Panc1 (cell line): ENCODE data around the gene SUSD4. TPM values are rescaled to one million over a fixed set of nuclear protein-coding genes. Genes with fewer than 3 reads are reported as not detected.

ENCODE experiments used
- ATAC-seq: fragments of 200-7000 bp; cut with Tn5 transposase; 2 replicates; pipeline ENCODE4 v1.9.1; 2020; ENCODE audit warnings: mild to moderate bottlenecking, moderate library complexity
- BruUV-seq: library from RNA; stranded (reverse); fragments of 400-500 nt; replicated peaks from 2 replicates; lab custom pipeline; 2021; lab: Mats Ljungman, UMichigan
- CTCF ChIA-PET: fragments of 300-600 bp; sonication (Branson Sonifier 250); formaldehyde crosslinking; loops from one replicate; lab custom pipeline; 2022; ENCODE audit warnings: antibody characterized with exemption; lab: Charles Lee
- POLR2A ChIA-PET: fragments of 300-600 bp; sonication (Branson Sonifier 250); formaldehyde crosslinking; loops from one replicate; lab custom pipeline; 2022; ENCODE audit warnings: antibody characterized with exemption; lab: Charles Lee
- DNase-seq: peaks from one replicate; pipeline ENCODE4 v3.0.0-alpha.2; 2010; ENCODE audit warnings: low read depth, low spot score
- H3K27ac ChIP-seq: 2 replicates; pipeline ENCODE4 v1.5.1; 2011; ENCODE audit warnings: mild to moderate bottlenecking, low read length, inconsistent platforms
- H3K27me3 ChIP-seq: fragments of 200-500 bp; sonication (Bioruptor generic); 2 replicates; pipeline ENCODE4 v1.6.0; 2014; ENCODE audit warnings: low read length, inconsistent platforms; ENCODE audit not compliant: control insufficient read depth, insufficient read depth
- H3K36me3 ChIP-seq: fragments of 200-500 bp; sonication (Bioruptor generic); 2 replicates; pipeline ENCODE4 v1.5.1; 2014; ENCODE audit warnings: inconsistent platforms, mild to moderate bottlenecking, low read length, moderate library complexity; ENCODE audit not compliant: control insufficient read depth, insufficient read depth
- H3K4me1 ChIP-seq: 2 replicates; pipeline ENCODE4 v1.5.1; 2011; ENCODE audit warnings: inconsistent platforms, mild to moderate bottlenecking, low read length, moderate library complexity; ENCODE audit not compliant: control insufficient read depth, insufficient read depth
- H3K4me3 ChIP-seq, 2 experiments: 2 replicates each; pipeline ENCODE4 v1.5.1; 2011 to 2012; ENCODE audit warnings: low read depth in 2 of 2, low read length in 2 of 2, mild to moderate bottlenecking in 2 of 2, inconsistent platforms in 1 of 2, moderate library complexity in 1 of 2
- H3K9me3 ChIP-seq: fragments of 200-500 bp; sonication (Bioruptor generic); 2 replicates; pipeline ENCODE4 v1.5.1; 2014; ENCODE audit warnings: low read depth, mild to moderate bottlenecking, inconsistent platforms, low read length, moderate library complexity; ENCODE audit not compliant: control insufficient read depth, insufficient read depth
- POLR2AphosphoS5 ChIP-seq: IDR thresholded peaks from 2 replicates; pipeline ENCODE4 v1.6.1; 2012; ENCODE audit warnings: mild to moderate bottlenecking, low read depth, low read length, moderate library complexity
- SIN3A ChIP-seq: IDR thresholded peaks from 2 replicates; pipeline ENCODE4 v1.6.1; 2012; ENCODE audit warnings: low read depth, mild to moderate bottlenecking, low read length, moderate library complexity, borderline replicate concordance; ENCODE audit not compliant: insufficient read depth
- TCF7L2 ChIP-seq: IDR thresholded peaks from 2 replicates; pipeline ENCODE4 v1.6.1; 2011; ENCODE audit warnings: mild to moderate bottlenecking, low read depth, low read length, inconsistent platforms
- in situ Hi-C: cut with HindIII; loops from 2 replicates; pipeline ENCODE4 v1.10.0; 2016; ENCODE audit warnings: low sequenced_read_pairs, low pct_unique_long_range_greater_than_20kb
- intact Hi-C: fragments of 100-400 bp; cut with micrococcal nuclease; formaldehyde crosslinking; loops from one replicate; pipeline ENCODE4 v1.10.0; 2022; ENCODE audit not compliant: unreplicated experiment
- total RNA-seq: library from RNA; stranded (reverse); gene quantifications from one replicate; pipeline ENCODE4 v1.2.1, GENCODE V29; 2021; ENCODE audit not compliant: unreplicated experiment
- TF ChIP-seq, protein P1 (sequence below), 2 experiments: IDR thresholded peaks; 2 replicates each; pipeline ENCODE4 v1.6.1; 2011 to 2012; ENCODE audit warnings: low read depth in 2 of 2, control low read depth in 1 of 2, low read length in 1 of 2, mild to moderate bottlenecking in 1 of 2, moderate library complexity in 1 of 2; ENCODE audit not compliant: insufficient read depth in 1 of 2
- TF ChIP-seq, protein P2 (sequence below): fragments of 450-650 bp; IDR thresholded peaks from 2 replicates; pipeline ENCODE4 v1.5.1; 2017; ENCODE audit warnings: mild to moderate bottlenecking

SUSD4 gene
- total RNA-seq, 1 experiment from 2014 or later, result 0.28 TPM

DNA sequence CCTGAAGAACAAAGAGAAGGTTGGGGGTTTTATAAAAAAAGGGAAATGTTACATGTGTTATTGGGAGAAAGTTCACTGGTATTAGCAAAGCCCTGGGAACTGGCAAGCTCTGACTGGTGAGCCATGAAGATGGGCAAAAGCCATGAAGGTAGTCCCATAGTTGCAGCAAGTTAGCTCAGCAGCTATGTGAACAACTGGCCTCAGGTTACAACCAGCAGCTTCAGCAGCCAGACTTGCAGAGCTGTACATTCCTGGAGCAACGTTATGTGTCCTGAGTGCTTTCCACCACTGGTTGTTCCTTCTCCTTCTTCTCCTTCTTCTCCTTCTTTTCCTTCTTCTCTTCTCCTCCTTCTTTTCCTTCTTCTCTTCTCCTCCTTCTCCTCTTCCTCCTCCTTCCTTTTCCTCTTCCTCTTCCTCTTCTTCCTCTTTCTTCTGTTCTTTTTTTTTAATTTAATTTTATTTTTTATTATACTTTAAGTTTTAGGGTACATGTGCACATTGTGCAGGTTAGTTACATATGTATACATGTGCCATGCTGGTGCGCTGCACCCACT, 164.8 kb downstream of the SUSD4 start:
- CTCF ChIA-PET, result interaction anchor here (0.7 kb wide), 1 partner anchor 180 kb away, joined by 3 read pairs; no protein-coding TSS in a partner anchor
- TF ChIP-seq, protein P1, sequence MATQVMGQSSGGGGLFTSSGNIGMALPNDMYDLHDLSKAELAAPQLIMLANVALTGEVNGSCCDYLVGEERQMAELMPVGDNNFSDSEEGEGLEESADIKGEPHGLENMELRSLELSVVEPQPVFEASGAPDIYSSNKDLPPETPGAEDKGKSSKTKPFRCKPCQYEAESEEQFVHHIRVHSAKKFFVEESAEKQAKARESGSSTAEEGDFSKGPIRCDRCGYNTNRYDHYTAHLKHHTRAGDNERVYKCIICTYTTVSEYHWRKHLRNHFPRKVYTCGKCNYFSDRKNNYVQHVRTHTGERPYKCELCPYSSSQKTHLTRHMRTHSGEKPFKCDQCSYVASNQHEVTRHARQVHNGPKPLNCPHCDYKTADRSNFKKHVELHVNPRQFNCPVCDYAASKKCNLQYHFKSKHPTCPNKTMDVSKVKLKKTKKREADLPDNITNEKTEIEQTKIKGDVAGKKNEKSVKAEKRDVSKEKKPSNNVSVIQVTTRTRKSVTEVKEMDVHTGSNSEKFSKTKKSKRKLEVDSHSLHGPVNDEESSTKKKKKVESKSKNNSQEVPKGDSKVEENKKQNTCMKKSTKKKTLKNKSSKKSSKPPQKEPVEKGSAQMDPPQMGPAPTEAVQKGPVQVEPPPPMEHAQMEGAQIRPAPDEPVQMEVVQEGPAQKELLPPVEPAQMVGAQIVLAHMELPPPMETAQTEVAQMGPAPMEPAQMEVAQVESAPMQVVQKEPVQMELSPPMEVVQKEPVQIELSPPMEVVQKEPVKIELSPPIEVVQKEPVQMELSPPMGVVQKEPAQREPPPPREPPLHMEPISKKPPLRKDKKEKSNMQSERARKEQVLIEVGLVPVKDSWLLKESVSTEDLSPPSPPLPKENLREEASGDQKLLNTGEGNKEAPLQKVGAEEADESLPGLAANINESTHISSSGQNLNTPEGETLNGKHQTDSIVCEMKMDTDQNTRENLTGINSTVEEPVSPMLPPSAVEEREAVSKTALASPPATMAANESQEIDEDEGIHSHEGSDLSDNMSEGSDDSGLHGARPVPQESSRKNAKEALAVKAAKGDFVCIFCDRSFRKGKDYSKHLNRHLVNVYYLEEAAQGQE (IDR thresholded peaks at IDR 0.05; ENCODE audit: insufficient read depth in 1 of 2, low read depth in 2 of 2, low read length in 1 of 2), result no peak
- TF ChIP-seq TCF7L2 (no peak), POLR2AphosphoS5 (no peak), SIN3A (no peak)
- TF ChIP-seq, protein P2, sequence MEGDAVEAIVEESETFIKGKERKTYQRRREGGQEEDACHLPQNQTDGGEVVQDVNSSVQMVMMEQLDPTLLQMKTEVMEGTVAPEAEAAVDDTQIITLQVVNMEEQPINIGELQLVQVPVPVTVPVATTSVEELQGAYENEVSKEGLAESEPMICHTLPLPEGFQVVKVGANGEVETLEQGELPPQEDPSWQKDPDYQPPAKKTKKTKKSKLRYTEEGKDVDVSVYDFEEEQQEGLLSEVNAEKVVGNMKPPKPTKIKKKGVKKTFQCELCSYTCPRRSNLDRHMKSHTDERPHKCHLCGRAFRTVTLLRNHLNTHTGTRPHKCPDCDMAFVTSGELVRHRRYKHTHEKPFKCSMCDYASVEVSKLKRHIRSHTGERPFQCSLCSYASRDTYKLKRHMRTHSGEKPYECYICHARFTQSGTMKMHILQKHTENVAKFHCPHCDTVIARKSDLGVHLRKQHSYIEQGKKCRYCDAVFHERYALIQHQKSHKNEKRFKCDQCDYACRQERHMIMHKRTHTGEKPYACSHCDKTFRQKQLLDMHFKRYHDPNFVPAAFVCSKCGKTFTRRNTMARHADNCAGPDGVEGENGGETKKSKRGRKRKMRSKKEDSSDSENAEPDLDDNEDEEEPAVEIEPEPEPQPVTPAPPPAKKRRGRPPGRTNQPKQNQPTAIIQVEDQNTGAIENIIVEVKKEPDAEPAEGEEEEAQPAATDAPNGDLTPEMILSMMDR, result no peak

DNA sequence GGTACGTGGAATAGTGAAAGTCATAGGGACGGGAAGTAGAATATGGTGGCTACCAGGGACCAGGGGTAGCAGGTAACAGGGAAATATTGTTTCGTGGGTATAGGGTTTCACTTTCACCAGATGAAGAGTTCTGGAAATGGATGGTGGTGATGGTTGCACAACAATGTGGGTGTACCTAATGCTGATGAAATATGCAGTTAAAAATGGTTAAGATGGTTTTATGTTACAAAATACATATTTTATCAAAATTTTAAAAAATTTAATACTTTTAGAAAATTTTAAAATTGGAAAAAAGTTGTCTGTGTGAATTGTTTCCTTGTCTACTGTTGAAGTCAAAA, 165.4 kb downstream of the SUSD4 start:
- intact Hi-C loops, result no loop called here
- POLR2A ChIA-PET, result no interaction called here
- no TSS peak for BruUV-seq
- CTCF ChIA-PET, result no interaction called here
- DNase-seq (no peak), ATAC-seq (no peak)
- no peaks in the 10 kb centered on the region for H3K36me3 ChIP-seq
- TF ChIP-seq POLR2AphosphoS5 (no peak), SIN3A (no peak), TCF7L2 (no peak)
- TF ChIP-seq, protein P1 (IDR thresholded peaks at IDR 0.05; ENCODE audit: insufficient read depth in 1 of 2, low read depth in 2 of 2, low read length in 1 of 2), result no peak
- TF ChIP-seq, protein P2, result no peak
- no peaks in the 10 kb centered on the region for H3K4me1 ChIP-seq
- no peaks in the 10 kb centered on the region for H3K27me3 ChIP-seq
- no peak overlapping the region for H3K4me3 ChIP-seq
- in situ Hi-C loops, result no loop called here
- H3K27ac ChIP-seq, result no peak overlapping the region
- no peaks in the 10 kb centered on the region for H3K9me3 ChIP-seq

More for the DNA sequence above, 164.8 kb downstream of the SUSD4 start:
- DNase-seq, result no peak
- ATAC-seq, result peak; percentile 70
- intact Hi-C loops (no loop called here), in situ Hi-C loops (no loop called here)
- no TSS peak for BruUV-seq
- POLR2A ChIA-PET, result no interaction called here
- no peaks in the 10 kb centered on the region for H3K4me1 ChIP-seq
- H3K27ac ChIP-seq, result no peak overlapping the region
- no peaks in the 10 kb centered on the region for H3K27me3 ChIP-seq
- no peaks in the 10 kb centered on the region for H3K36me3 ChIP-seq
- no peak overlapping the region for H3K4me3 ChIP-seq
- no peaks in the 10 kb centered on the region for H3K9me3 ChIP-seq
